ENCODE measurements around the gene RBFA. TPM values are rescaled to one million over a fixed set of nuclear protein-coding genes. Genes with fewer than 3 reads are reported as not detected.
A peak's percentile ranks its signal among the peaks of the same experiment; 100 is the strongest.

The RBFA gene, protein sequence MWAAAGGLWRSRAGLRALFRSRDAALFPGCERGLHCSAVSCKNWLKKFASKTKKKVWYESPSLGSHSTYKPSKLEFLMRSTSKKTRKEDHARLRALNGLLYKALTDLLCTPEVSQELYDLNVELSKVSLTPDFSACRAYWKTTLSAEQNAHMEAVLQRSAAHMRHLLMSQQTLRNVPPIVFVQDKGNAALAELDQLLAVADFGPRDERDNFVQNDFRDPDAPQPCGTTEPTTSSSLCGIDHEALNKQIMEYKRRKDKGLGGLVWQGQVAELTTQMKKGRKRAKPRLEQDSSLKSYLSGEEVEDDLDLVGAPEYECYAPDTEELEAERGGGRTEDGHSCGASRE
- total RNA-seq (10 to 100 TPM; 29.2 to 35.3 TPM), polyA plus RNA-seq (ENCODE audit: insufficient read length in 2 of 2) (10 to 100 TPM; 29.2 to 43.4 TPM)
- long read RNA-seq, donor 1, transcript RBFA-202 (7 exons, 1,407 nt) = minor isoform, 8 of 20 reads
- long read RNA-seq, donor 1, transcript RBFA-204 (1 exons, 1,587 nt) = major isoform, 9 of 20 reads
- long read RNA-seq, donor 1, partial matches to known transcripts = 0 of 20 reads
- long read RNA-seq, donor 1, other reads (novel, unspliced or antisense) = 0 of 20 reads
- long read RNA-seq, donor 2, partial matches to known transcripts = 0 of 5 reads
- long read RNA-seq, donor 2, other reads (novel, unspliced or antisense) = 0 of 5 reads
- long read RNA-seq, donor 3, partial matches to known transcripts = 0 of 8 reads
- long read RNA-seq, donor 3, other reads (novel, unspliced or antisense) = 0 of 8 reads
- long read RNA-seq, donor 4, transcript RBFA-202 (7 exons, 1,407 nt) = major isoform, 16 of 34 reads
- long read RNA-seq, donor 4, transcript RBFA-204 (1 exons, 1,587 nt) = minor isoform, 9 of 34 reads
- long read RNA-seq, donor 4, partial matches to known transcripts = 6 of 34 reads
- long read RNA-seq, donor 4, other reads (novel, unspliced or antisense) = 0 of 34 reads

DNA sequence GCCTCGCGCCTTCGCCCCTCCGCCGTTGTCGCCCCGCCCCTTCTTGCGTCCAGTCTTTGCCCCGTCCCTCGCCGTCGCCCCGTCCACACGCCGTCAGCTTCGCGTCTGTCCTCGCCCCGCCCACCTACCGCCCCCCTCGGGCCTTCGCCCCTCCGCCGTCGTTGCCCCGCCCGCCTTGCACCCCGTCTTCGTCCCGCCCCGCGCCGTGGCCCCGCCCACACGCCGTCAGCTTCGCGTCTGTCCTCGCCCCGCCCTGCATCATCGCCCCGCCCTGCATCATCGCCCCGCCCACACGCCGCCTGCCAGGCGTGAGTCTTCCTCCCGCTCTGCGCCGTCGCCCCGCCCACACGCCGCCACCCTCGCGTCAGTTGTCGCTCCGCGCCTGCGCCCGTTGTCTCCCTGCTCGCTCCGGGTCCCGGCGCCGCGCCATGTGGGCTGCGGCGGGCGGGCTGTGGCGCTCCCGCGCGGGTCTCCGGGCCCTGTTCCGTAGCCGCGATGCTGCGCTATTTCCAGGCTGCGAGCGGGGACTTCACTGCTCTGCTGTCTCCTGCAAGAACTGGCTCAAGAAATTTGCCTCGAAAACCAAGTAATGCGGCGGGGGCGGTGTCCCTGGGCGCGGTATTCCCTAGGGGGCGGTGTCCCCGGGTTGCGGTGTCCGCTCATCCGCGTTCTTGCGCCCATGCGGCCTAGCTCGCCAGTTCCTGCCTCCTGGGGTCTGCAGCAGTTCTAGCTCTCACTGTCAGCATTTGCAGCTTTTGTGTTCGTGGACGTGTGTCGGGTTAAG, at the start of gene RBFA:
Gene RBFA, plus strand, starts transcription at position 367 of the 784 bp plus-strand sequence. Its CDS starts 62 bp downstream, at position 429.
- peaks cover 19% of the 10 kb centered on the region for H3K36me3 ChIP-seq (ENCODE audit: control insufficient read depth, insufficient read depth, low read length)
- WGBS (ENCODE audit: insufficient coverage) = under 1% methylated on average over 95 of the region's 99 CpGs
- no peaks in the 10 kb centered on the region for H3K27me3 ChIP-seq (ENCODE audit: control insufficient read depth, insufficient read depth, low read length)
- H3K4me3 ChIP-seq (ENCODE audit: low read depth, low read length) = peak within 1 kb of the TSS; percentile 89
- peak within 1 kb of the TSS; percentile 91 for H3K27ac ChIP-seq (ENCODE audit: low read depth, low read length)
- H3K9me3 ChIP-seq (ENCODE audit: control insufficient read depth, insufficient read depth, low read length) = no peaks in the 10 kb centered on the region
- peak; percentile 84 to 99 (median 98) for DNase-seq (ENCODE audit: low read depth in 4 of 6, low spot score in 6 of 6)
- H3K4me1 ChIP-seq (ENCODE audit: control insufficient read depth, insufficient read depth, low read length) = peaks cover 14% of the 10 kb centered on the region

DNA sequence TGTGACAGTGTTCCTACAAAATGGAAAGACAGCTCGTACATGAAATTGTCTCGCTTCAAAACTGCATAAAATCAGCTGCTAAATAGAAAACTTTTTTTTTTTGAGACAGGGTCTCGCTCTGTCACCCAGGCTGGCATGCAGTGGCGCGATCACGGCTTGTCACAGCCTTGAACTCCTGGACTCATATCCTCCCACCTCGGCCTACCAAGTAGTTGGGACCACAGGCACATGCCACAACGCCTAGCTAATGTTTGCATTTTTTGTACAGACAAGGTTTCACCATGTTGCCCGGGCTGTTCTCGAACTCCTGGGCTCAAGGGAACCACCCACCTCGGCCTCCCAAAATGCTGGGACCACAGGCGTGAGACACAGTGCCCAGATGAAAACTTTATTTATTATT, 49.1 kb upstream of the RBFA start:
- DNase-seq (ENCODE audit: low read depth in 4 of 6, low spot score in 6 of 6) = no peak
- H3K4me3 ChIP-seq (ENCODE audit: low read depth, low read length) = no peak overlapping the region
- peaks cover 13% of the 10 kb centered on the region for H3K36me3 ChIP-seq (ENCODE audit: control insufficient read depth, insufficient read depth, low read length)
- peaks cover 29% of the 10 kb centered on the region for H3K4me1 ChIP-seq (ENCODE audit: control insufficient read depth, insufficient read depth, low read length)
- WGBS (ENCODE audit: insufficient coverage) = 92% methylated on average over 12 of the region's 12 CpGs
- no peaks in the 10 kb centered on the region for H3K9me3 ChIP-seq (ENCODE audit: control insufficient read depth, insufficient read depth, low read length)
- no peaks in the 10 kb centered on the region for H3K27me3 ChIP-seq (ENCODE audit: control insufficient read depth, insufficient read depth, low read length)
- no peak overlapping the region for H3K27ac ChIP-seq (ENCODE audit: low read depth, low read length)

DNA sequence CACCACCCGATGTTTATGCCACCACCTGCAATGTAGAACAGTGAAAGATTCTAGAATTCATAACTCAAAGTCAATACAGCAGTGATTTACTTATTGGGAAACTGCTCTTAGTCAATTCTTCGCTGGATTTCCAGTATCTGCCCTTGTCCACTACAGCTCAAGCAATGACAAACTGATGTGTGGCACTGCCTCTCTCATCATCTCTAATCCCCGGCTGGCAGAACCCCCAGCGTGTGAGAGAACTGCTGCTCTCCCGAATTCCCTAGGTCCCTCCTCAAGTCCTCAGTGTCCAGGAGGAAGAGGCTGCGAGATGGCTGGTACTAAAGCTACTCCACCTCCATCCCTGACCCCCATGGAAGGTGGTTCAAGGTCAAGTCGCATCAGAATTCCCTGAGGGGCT, 47.5 kb upstream of the RBFA start:
- Histone ChIP-seq H3K4me1 (ENCODE audit: control insufficient read depth, insufficient read depth, low read length) (peaks cover 29% of the 10 kb centered on the region), H3K9me3 (ENCODE audit: control insufficient read depth, insufficient read depth, low read length) (no peaks in the 10 kb centered on the region), H3K27ac (ENCODE audit: low read depth, low read length) (no peak overlapping the region), H3K36me3 (ENCODE audit: control insufficient read depth, insufficient read depth, low read length) (peaks cover 13% of the 10 kb centered on the region), H3K27me3 (ENCODE audit: control insufficient read depth, insufficient read depth, low read length) (no peaks in the 10 kb centered on the region), H3K4me3 (ENCODE audit: low read depth, low read length) (peak overlapping the region; percentile 59)
- WGBS (ENCODE audit: insufficient coverage) = 46% methylated on average over 6 of the region's 7 CpGs
- DNase-seq (ENCODE audit: low read depth in 4 of 6, low spot score in 6 of 6) = no peak

DNA sequence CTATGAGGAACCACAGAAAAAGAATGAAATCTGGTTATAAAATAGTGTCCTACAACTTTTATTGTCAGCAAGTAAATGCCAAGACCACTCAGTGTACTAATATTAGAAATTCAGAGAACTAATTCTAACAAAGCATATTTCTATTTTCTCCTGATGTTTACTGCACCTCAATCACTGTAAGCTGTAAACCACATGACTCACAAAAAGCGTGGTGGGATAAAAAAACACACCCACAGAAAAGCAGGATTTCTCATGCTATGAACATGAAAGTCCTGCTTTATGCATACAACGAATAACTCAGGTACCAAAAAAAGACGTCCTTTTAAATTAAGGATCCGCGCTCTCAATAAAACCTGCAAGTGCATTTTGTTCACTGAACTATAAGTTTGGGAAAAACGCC, 46.7 kb upstream of the RBFA start:
- 0% methylated on average over 1 of the region's 6 CpGs for WGBS (ENCODE audit: insufficient coverage)
- H3K9me3 ChIP-seq (ENCODE audit: control insufficient read depth, insufficient read depth, low read length) = no peaks in the 10 kb centered on the region
- H3K4me3 ChIP-seq (ENCODE audit: low read depth, low read length) = peak overlapping the region; percentile 59
- H3K27me3 ChIP-seq (ENCODE audit: control insufficient read depth, insufficient read depth, low read length) = no peaks in the 10 kb centered on the region
- no peak overlapping the region for H3K27ac ChIP-seq (ENCODE audit: low read depth, low read length)
- peak in 1 of 6 donors; percentile 23 for DNase-seq (ENCODE audit: low read depth in 4 of 6, low spot score in 6 of 6)
- peaks cover 25% of the 10 kb centered on the region for H3K4me1 ChIP-seq (ENCODE audit: control insufficient read depth, insufficient read depth, low read length)
- H3K36me3 ChIP-seq (ENCODE audit: control insufficient read depth, insufficient read depth, low read length) = peaks cover 5% of the 10 kb centered on the region

DNA sequence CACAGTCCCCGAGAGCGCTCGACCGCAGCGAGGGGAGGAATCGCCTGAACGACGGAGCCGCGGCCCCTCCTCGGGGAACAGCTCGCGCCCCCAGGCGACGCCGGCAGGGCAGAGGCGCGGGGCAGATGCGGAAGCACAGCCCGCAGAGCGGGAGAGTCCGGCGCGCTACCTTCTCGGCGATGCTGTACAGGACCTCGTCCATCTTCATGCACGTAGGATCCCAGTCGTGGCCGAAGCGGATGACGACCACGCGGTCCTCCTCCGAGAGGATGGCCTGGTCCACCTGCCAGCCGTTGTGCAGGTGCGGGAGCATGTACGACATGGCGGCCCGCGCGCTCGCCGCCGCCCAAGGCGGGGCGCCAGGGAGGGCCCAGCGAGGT, 46.2 kb upstream of the RBFA start:
- H3K4me1 ChIP-seq (ENCODE audit: control insufficient read depth, insufficient read depth, low read length) = peaks cover 20% of the 10 kb centered on the region
- H3K9me3 ChIP-seq (ENCODE audit: control insufficient read depth, insufficient read depth, low read length) = no peaks in the 10 kb centered on the region
- peak overlapping the region; percentile 59 for H3K4me3 ChIP-seq (ENCODE audit: low read depth, low read length)
- H3K27me3 ChIP-seq (ENCODE audit: control insufficient read depth, insufficient read depth, low read length) = no peaks in the 10 kb centered on the region
- peak in 2 of 6 donors; percentile 31 to 36 for DNase-seq (ENCODE audit: low read depth in 4 of 6, low spot score in 6 of 6)
- peak overlapping the region; percentile 74 for H3K27ac ChIP-seq (ENCODE audit: low read depth, low read length)
- under 1% methylated on average over 48 of the region's 48 CpGs for WGBS (ENCODE audit: insufficient coverage)
- H3K36me3 ChIP-seq (ENCODE audit: control insufficient read depth, insufficient read depth, low read length) = peaks cover 4% of the 10 kb centered on the region

DNA sequence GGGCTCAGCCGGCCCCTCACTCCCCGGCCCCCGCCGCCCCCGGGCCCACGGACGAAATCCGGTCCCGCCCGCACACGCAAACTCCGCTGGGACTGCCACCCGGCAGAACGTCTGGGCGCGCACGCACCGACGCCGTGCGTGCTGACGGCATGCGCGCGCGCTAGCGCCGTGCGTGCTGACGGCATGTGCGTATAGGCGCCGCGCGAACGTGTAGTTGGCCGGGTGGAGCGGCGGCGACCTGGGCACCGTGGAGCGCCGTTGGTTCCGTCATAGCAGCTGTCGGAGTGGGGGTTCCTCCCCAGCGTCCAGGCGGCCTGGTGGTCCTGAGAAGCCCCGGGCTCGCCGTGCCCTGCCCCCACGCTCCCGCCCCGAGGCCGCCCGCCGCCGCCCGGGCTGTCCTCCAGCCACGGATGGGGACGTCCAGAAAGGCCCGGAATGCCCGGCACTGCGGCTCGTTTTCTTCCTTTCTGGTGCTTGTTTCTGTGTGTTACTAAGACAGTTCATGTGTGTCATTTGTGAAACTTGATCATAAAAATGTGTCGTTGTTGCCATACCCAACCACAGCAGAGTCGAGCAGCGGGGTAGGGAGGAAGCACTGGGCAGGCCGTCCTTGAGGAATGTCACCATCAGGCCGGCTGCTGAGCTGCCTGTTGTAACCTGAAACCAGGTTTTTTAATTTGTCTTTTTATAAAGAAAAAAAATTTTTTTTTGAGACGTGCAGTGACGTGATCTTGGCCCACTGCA, 45.6 kb upstream of the RBFA start, which contains the start of gene TXNL4A:
Gene TXNL4A, minus strand, starts transcription at position 113 of the 744 bp plus-strand sequence. CDS start 171 bp downstream, outside the sequence.
- no peaks in the 10 kb centered on the region for H3K9me3 ChIP-seq (ENCODE audit: control insufficient read depth, insufficient read depth, low read length)
- WGBS (ENCODE audit: insufficient coverage) = under 1% methylated on average over 67 of the region's 71 CpGs
- peaks cover 4% of the 10 kb centered on the region for H3K36me3 ChIP-seq (ENCODE audit: control insufficient read depth, insufficient read depth, low read length)
- H3K4me3 ChIP-seq (ENCODE audit: low read depth, low read length) = peak within 1 kb of the TSS; percentile 59
- peaks cover 18% of the 10 kb centered on the region for H3K4me1 ChIP-seq (ENCODE audit: control insufficient read depth, insufficient read depth, low read length)
- DNase-seq (ENCODE audit: low read depth in 4 of 6, low spot score in 6 of 6) = peak; percentile 74 to 96 (median 78)
- H3K27ac ChIP-seq (ENCODE audit: low read depth, low read length) = peak within 1 kb of the TSS; percentile 91
- no peaks in the 10 kb centered on the region for H3K27me3 ChIP-seq (ENCODE audit: control insufficient read depth, insufficient read depth, low read length)

DNA sequence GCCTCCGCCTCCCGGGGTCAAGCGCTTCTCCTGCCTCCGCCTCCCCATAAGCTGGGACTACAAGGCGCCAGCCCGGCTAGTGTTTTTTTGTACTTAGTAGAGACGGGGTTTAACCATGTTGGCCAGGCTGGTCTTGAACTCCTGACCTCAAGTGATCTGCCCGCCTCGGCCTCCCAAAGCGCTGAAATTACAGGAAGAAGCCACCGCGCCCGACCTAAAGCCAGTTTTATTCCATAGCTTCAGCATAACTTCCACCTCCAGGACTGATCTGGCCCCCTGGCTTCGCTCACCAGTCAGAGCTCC, 45.1 kb upstream of the RBFA start:
- no peaks in the 10 kb centered on the region for H3K9me3 ChIP-seq (ENCODE audit: control insufficient read depth, insufficient read depth, low read length)
- no peak for DNase-seq (ENCODE audit: low read depth in 4 of 6, low spot score in 6 of 6)
- H3K27me3 ChIP-seq (ENCODE audit: control insufficient read depth, insufficient read depth, low read length) = no peaks in the 10 kb centered on the region
- peak overlapping the region; percentile 91 for H3K27ac ChIP-seq (ENCODE audit: low read depth, low read length)
- peaks cover 18% of the 10 kb centered on the region for H3K4me1 ChIP-seq (ENCODE audit: control insufficient read depth, insufficient read depth, low read length)
- H3K4me3 ChIP-seq (ENCODE audit: low read depth, low read length) = peak overlapping the region; percentile 59
- WGBS (ENCODE audit: insufficient coverage) = 64% methylated on average over 9 of the region's 14 CpGs
- H3K36me3 ChIP-seq (ENCODE audit: control insufficient read depth, insufficient read depth, low read length) = peaks cover 4% of the 10 kb centered on the region

DNA sequence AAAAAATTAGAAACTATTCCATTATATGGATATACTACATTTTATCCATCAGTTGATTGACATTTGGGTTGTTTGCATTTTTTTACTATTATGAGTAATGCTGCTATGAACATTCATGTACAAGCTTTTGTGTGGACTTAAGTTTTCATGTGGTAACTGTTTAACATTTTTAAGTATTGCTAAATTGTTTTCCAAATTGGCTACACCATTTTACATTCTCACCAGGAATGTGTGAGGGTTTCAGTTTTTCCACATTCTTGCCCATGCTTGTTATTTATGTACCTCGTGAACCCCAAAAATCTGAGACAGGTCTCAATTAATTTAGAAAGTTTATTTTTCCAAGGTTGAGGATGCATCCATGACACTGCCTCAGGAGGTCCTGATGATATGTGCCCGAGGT, 42.7 kb upstream of the RBFA start:
- H3K4me1 ChIP-seq (ENCODE audit: control insufficient read depth, insufficient read depth, low read length) = peaks cover 15% of the 10 kb centered on the region
- no peak overlapping the region for H3K27ac ChIP-seq (ENCODE audit: low read depth, low read length)
- no peaks in the 10 kb centered on the region for H3K27me3 ChIP-seq (ENCODE audit: control insufficient read depth, insufficient read depth, low read length)
- WGBS (ENCODE audit: insufficient coverage) = no CpG with 5 or more reads among the region's 2 CpGs
- no peaks in the 10 kb centered on the region for H3K9me3 ChIP-seq (ENCODE audit: control insufficient read depth, insufficient read depth, low read length)
- H3K4me3 ChIP-seq (ENCODE audit: low read depth, low read length) = no peak overlapping the region
- H3K36me3 ChIP-seq (ENCODE audit: control insufficient read depth, insufficient read depth, low read length) = no peaks in the 10 kb centered on the region
- DNase-seq (ENCODE audit: low read depth in 4 of 6, low spot score in 6 of 6) = no peak

Measured in spinal cord (tissue), 10 donors.